OCI-LY7 (cell line): ENCODE data around the gene KIF5A.

Source experiments
- CTCF ChIP-seq: fragments of 200-600 bp; sonication (generic); conservative IDR thresholded peaks from 2 replicates; pipeline ENCODE4 v1.5.1; 2014; ENCODE audit warnings: mild to moderate bottlenecking, antibody characterized with exemption, low read length, moderate library complexity, mixed read lengths
- EZH2phosphoT487 ChIP-seq: fragments of 200-600 bp; sonication (generic); IDR thresholded peaks from 2 replicates; pipeline ENCODE4 v1.6.1; 2018; ENCODE audit warnings: low read depth, borderline replicate concordance, mild to moderate bottlenecking, mixed run types, antibody characterized with exemption, low read length, moderate library complexity, mixed read lengths

DNA sequence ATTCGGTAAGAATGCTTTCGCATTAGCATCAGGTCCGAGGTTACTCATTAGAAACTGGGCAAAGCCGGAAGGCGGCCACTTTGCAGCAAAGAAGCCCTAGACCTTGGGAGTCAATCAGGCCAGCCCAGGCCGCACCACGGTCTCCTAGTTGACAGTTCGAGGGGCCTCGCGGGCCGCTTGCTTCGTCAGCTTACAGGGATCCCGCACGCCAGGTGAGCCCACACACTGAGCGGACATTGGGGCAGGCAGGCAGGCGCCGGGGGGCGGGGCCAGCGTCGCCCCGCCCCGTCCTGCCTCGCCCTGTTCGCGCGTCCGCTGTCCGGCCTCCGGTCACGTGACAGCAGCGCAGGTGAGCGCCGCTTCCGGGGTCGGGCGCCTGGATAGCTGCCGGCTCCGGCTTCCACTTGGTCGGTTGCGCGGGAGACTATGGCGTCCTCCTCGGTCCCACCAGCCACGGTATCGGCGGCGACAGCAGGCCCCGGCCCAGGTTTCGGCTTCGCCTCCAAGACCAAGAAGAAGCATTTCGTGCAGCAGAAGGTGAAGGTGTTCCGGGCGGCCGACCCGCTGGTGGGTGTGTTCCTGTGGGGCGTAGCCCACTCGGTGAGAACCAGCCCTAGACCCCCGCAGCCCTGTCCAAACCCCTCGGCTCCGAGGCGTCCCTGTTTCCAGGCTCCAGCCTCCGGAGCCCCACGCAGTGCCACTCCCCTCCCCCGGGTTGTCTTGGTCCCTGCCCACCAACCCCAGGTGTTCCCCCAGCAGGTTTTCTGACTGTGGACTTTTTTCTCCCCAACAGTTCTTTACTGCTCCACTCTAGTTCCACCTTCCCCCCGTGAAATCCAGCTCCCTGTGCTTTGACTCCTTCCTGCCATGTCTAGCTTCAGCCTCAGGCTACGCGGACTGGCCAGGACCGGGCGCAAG, 41.3 kb downstream of the KIF5A start, which contains the start of gene PIP4K2C:
- TF ChIP-seq CTCF (no peak), EZH2phosphoT487 (no peak)
